Stimulated activated CD8-positive, alpha-beta memory T cell treated with anti-CD3 and anti-CD28 coated beads, Interleukin-12 subunit alpha, Interleukin-12 subunit beta, amount 100 ng/mL, for 1 hour (primary cell): ENCODE data around the gene RNASE1.
"Not testable (repeated sequence)": the region's sequence is repeated elsewhere in the genome, so short reads cannot be mapped to it uniquely, and the experiment has no call there.

ENCODE experiments used
- DNase-seq: peaks from one replicate; pipeline ENCODE4 v3.0.0-alpha.2; 2020; ENCODE audit warnings: low read depth

The RNASE1 gene

DNA sequence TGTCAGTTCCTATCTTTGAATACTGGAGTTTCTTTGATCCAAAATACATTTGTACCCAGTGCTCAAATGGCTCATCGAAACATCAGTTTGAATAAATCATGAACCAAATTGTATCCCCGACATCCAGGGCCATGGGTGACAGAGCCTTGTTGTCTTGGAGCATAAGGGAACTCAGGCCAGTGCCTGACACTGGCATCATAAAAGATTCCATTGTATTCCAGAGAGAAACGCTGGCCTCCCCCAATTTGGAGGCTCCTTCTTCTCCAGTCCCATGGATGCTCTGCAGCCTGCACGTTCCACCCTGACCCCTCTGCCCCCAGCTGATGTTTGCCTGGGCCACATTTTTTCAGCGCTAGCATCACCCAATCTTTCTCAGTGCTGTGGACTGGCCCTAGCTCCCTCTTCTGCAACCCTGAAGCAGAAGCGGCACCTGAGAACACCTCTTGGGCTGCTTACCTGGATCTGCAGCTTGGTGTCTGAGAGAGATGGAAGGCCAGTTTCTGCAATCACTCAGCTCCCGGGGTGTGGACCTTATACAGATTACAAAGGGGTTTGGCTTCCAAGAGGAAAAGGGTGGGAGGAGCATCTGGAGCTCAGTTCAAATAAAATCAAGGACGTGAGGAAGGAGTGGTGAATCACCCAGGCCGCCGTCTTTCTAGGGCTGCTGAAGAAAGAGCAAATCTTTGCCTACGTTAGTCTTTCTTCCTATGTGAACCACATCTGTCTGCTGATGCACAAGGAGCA is at the start of gene RNASE1:
RNASE1 (minus strand) TSS at position 504 of the 744 bp plus-strand sequence. CDS start 776 bp downstream, outside the sequence.
- no peak for DNase-seq

DNA sequence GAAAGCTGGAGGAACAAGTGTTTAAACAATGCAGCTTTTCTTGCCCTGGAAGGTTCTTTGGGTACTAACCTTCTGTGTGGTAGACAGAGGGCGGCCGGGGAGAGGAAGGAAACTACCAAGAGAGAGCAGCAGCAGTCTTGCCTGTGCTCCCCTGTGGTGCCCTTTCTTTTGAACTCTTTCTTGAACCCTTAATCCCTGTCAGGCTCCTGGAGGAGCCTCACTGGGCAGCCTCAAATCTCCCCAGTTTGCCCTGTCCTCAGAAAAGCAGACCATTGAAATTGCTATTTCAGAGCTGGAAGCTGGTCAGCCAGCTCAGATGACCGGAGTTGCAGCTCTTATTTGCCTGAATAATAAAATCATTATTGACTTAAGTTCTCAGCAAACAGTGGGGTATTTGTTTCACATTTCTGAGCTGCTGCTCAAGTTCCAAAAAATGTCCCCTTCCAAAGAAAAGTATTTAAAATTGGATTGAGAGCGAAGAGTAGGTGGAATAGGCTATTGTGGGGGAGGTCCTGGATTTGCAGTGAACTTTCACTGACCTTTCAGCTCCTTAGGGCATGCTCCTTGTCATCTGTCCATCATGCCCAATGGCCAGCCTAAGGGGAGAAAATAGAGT is 46.4 kb upstream of the RNASE1 start:
- DNase-seq = no peak

DNA sequence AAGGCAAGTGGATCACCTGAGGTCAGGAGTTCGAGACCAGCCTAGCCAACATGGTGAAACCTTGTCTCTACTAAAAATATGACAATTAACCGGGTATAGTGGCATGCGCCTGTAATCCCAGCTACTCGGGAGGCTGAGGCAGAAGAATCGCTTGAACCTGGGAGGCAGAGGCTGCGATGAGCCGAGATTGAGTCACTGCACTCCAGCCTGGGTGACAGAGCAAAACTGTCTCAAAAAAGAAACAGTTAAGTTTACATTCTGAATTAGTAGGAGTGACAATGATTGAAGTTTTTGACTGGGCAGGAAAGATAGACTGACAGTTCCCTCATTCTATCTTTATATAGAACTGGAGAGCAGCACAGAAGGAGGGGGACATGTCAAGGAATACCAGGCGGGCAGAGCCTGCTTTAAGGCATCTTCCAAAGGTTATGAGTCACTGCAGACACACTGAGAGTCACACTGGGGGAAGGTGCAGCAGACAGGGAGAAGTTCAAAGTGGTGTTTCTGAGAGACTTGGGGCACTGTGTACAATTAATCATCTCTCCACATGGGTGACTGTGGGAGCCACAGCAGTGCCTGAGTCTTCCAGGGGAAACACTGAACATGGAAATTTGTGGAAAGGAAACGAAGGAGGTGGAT is 45.8 kb upstream of the RNASE1 start:
- no peak for DNase-seq

DNA sequence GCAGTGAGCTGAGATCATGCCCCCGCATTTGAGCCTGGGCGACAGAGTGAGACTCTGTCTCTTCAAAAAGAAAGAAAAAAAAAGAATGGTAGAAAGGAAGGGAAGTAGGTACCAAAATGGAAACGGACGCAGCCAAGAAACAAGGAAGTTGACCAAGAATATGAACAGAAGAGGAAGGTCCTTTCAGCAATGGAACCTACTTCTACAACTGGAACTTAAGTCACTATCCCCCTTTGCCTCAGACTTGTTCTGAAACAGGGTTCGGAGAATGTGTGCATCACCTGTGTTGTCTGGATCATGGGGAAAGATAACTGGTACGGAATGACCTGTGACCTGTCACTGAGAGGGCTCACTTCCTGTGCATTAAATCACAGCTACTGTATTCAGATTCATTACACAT is 43.9 kb upstream of the RNASE1 start:
- no peak for DNase-seq

DNA sequence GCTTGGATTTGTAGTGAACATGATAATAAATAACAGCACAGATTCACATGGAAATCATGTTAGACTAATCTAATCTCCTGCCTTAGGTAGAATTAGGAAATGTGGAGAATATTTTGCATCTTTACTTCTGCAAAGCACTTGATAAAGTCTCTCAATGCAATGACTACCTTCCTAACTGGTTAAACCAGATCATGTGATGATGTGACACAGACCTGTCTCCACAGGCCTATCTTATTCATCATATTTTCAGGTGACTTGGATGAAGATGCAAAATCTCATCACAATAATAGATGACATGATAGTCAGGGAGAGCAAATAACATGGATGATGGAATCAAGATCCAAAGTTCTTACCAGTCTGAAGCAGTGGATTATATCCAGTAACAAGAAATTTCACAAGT is 38.5 kb upstream of the RNASE1 start:
- no peak for DNase-seq

DNA sequence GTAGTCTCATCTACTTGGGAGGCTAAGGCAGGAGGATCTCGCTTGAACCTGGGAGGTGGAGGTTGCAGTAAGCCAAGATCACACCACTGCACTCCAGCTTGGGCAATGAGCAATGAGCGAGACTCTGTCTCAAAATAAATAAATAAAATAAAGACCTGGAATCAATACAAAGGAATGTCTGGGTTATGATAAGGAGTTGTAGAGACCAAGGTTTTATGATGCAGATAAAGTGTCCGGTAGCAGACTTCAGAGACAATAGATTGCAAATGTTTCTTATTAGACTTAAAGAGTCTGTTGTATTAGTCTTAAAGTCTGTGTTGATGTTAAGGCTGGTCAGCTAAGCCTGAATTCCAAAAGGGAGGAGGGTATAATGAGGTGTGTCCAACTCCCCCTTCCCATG is 35.2 kb upstream of the RNASE1 start:
- DNase-seq = no peak

DNA sequence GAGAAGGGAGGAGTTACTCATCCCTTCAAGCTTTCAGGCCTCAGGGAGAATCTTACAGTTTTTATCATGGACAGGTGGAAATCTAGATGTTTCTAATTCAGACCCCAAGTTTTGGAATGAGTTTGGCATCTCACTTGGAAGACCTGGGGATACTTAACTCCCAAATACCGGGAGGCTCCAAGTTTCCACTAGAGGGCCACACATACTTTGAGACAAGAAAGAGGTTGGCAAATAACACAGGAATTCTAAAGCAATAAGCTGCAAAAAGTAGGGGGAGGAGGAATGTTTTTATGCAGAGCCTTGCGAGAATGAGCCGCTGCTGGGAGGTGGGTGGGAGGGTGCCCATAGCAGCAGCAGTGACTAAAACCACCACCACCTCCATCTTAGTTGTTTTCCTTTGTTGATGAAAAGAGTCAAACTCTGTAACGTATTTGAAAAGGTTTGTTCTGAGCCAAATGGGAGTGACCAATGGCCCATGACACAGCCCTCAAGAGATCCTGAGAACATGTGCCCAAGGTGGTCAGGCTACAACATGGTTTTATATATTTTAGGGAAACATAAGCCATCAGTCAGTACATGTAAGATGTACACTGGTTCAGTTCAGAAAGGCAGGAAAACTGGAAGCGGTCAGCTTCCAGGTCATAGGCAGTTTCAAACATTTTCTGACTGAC is 34.2 kb upstream of the RNASE1 start:
- DNase-seq = no peak

DNA sequence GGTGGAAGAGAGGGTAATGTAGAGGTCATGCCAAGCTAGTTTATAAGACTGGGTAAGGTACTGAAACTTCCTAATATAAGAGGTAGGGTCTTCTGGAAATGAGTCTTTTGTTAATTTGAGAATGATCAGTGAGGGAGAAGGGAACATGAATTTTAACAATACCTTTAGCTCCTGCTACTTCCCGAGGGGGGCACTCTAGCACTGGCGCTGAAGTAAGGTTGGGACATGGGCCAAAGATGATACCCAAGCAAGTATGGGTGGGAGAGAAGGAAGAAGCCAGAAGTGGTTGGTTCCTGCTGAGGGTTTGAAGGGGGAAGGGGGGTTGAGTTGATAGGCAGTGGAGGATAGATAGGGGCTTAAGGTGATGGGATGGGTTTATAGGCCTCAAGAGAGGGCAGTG is 32.3 kb upstream of the RNASE1 start:
- DNase-seq = no peak

DNA sequence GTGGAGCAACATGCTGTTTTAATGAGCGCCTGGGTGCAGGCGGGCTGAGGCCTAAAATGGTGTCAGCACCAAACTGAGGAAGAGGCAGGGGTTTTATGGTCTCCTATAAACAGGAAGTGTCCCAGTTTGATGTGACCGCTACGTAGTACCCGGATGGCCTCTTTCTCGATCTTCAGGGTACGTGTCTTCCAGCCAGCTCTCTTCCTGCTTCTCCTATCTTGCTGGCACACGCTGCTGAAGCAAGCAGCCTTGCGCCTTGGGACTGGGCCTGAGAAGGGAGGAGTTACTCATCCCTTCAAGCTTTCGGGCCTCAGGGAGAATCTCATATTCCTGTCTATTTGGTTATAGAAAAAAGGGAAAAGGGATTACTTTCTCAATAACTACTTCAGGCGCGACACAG is 28.2 kb upstream of the RNASE1 start:
- DNase-seq = no peak

DNA sequence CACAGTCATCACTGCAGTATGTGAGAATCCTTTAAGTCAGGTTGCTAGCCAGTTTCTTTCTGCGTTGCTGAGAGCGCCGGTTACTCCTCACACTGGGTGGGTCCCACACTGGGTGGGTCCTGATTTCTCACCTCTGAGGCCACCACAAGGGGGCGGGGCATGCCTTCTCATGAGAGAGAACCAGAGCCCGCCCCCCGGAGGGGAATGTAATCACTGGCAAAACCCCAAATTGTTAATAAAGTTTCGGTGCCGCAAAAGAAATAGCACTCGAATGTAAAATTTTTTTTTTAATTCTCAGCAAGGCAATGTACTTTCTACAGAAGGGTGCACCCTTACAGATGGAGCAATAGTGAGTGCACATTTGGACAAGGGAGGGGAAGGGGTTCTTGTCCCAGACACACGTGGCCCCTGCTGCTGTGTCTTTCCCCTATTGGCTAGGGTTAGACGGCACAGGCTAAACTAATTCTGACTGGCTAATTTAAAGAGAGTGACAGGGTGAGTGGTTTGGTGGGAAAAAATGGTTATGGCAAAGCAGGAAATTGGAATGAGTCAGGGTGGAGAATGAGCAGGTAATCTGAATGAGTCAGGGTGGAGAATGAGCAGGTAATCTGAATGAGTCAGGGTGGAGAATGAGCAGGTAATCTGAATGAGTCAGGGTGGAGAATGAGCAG is 25.5 kb upstream of the RNASE1 start:
- not testable (repeated sequence) for DNase-seq

DNA sequence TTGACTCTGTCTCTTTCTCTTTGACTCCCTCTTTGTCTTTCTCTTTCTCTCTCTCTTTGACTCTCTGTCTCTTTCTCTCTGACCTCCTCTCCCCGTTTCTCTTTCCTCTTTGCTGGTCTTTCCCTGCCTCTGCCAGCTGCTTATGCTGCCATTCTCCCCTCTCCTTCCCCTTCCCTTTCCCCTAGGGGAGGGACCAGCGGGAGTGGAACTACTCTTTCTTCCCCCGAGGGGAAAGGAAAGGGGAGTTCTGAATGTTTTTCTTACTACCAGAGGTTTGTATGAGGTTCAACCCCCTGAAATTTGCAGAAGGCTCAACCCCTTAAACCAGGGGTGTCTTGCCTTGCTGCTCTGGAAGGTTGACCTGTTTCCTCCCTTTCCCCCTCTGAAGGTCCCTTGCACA is 24.7 kb upstream of the RNASE1 start:
- no peak for DNase-seq

DNA sequence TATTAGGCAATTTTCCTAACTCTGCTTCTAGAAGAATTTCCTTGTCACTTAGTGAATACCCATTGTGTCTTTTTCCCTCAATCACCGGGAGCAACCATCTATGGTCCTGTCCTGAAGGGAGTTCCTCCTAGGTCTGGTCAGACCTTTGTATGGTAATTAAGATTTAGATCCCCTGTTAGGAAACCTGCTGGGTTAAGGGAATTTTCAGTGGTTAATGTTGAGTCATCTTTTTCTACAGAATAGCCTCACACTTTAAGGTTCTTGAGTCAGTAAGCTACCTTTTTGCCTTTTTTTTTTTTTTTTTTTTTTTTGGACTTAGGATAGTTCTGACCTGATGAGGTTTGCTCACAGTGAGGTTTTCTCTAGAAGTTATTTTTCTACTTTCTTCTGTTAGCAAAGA is 24.0 kb upstream of the RNASE1 start:
- DNase-seq = not testable (repeated sequence)

DNA sequence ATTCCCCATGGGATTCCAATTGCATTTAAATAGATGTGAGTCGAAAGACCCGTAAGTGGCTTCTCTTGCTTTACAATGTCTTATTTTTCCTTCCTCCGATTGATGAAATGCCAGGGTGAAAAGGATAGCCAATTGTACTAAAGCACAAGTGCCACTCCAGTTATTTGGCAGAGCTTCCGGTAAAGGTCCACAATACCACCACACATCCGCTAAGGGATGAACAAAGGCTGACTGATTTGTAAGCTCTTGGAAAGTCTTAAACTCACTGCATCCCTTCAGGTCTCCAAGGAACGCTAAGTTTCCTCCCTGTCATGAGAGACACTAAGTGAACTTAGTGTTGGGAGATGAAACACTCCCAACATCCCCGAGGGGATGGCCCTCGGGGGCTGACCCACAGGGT is 21.2 kb upstream of the RNASE1 start:
- DNase-seq = no peak

DNA sequence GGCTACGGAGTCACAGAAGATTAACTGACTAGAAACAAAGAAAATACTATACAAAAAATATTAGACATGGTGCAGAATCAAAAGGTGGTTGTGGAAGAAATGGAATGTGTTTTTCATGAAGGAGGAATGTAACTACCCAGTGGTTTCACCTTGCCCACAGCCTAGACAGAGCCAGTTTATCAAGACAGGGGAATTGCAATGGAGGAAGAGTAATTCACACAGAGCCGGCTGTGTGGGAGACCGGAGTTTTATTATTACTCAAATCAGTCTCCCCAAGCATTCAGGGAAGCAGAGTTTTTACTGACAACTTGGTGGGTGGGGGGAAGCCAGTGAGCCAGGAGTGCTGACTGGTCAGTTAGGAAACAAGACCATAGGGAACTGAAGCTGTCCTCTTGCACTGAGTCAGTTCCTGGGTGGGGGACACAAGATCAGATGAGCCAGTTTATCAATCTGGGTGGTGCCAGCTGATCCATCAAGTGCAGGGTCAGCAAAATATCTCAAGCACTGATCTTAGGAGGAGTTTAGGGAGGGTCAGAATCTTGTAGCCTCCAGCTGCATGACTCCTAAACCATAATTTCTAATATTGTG is 19.0 kb upstream of the RNASE1 start:
- not testable (repeated sequence) for DNase-seq

DNA sequence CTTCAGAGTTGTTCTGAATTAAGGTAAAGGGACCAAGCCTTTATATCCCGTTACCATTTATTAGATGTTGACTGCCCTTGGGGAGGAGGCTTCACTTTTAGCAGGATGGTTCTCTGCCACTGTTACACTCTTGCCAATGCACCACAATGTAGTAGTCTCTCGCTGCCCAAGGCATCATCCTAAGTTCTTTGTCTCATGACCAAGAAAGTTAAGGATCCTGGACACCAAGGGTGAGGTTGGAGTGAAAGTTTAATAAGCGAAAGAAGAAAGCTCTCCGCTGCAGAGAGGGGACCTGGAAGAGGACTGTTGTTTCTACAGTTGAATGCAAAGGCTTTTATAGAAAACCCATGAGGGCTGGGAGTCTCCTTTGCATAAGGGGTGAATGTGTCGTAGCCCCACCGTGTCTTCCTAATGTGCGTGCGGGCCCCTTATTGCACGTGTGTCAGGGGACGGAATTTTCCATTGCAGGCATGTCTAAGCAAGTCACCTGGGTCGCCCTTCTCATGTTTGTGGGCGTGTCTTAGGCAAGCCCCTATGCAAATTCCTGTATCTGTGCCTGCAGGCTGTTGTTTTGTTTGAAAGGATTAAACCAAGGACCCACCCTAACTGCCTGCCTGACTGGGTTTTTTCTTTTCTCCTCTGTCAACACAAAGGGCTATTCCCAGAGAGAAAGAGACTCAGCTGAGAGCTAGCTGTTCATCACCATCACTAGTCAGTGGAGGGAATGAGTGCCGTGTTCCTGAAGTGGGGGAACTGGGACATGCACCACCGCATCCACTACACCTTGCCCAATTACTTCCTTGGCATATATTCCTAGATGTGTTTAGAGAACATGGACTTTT is 17.6 kb upstream of the RNASE1 start:
- no peak for DNase-seq

DNA sequence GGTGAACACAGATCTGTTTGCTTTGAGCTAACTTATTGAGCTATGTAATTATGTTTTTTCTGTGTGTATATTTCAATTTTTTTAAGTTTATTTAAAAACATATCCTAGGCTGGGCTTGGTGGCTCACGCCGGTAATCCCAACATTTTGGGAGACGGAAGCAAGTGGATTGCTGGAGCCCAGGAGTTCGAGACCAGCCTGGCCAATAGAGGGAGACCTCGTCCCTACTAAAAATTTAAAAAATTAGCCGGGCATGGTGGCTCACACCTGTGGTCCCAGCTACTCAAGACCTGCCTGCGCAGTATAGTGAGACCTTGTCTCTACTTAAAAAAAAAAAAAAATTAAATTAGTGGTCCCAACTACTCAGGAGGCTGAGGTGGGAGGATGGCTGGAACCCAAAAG is 16.2 kb upstream of the RNASE1 start:
- no peak for DNase-seq

DNA sequence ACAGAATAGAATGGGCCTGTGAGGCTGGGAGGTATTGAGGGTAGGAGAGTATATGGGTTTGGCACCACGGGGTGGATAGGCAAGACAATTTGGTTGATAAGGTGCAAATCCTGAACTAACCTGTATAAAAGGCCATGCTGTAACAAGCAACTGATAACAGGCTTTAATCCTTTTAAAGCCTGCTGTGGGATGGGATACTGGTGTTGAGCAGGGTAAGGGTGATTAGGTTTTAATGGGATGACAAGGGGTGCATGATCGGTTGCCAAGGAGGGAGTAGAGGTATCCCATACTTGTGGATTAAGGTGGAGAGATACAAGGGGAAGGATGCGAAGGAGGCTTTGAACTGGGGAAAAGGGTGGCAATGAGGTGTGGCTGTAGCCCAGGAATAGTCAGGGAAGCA is 13.3 kb upstream of the RNASE1 start:
- DNase-seq = not testable (repeated sequence)

DNA sequence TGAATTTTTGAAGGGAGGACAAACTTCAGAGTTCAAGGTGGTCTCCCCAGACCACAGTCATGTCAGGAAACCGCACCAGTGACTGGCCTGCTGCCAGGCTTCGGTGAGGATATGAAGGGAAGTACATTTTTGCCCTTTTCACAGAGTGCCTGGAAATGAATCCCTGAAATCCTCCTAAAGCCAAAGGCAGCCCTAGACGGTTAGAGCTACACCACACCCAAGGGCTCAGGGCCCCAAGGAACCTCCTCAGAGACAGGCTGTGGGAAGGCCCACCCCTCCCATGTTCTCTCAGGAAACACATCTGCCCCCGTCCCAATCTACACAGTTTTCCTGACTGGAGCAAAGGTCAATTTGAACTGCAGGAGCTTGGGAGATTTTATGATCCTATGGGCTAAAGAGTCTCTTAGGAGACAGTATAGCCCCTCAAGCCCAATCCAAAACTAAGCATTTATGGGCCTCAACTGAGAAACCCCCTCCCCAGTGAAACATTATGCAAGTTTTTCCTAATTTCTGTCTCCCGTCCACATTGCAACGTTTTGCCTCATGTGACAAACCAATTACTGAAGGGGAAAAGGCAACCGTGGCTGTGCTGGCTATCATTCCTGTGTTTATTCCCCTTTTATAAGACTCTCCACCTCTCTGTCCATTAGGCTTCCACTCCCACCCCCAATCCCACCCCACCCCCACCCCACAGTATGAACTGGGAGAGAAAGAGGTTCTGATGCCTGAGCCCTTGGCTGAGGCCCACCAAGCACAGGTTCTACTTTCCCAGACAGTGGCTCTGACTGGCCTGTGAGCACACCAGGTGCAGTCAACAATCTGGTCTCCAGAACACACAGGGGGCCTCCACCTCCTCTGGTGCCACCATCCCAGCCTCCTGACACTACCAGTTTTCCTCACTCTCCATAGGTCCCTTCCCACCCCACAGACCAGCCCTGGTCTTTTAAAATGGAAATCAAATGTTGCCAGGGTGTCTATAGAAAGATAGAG is 9.6 kb upstream of the RNASE1 start:
- no peak for DNase-seq

DNA sequence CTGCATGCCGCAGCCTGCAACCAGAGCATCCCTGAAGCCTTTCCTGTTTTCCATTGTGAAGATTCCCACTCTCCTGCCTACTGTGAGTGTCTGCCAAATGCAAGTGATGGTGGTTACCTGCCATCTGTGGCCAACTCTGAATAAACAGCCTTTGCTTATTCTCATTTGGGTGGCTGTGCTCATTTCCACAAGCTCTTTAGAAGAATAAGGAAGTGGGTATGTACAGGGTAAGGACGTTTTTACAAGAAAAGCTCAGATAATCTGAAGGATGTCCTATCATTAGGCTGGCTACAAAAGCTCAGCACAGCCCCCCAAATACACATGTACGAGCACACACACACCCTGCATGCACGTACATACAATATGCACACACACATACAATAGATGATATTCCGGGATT is 7.3 kb upstream of the RNASE1 start:
- no peak for DNase-seq

DNA sequence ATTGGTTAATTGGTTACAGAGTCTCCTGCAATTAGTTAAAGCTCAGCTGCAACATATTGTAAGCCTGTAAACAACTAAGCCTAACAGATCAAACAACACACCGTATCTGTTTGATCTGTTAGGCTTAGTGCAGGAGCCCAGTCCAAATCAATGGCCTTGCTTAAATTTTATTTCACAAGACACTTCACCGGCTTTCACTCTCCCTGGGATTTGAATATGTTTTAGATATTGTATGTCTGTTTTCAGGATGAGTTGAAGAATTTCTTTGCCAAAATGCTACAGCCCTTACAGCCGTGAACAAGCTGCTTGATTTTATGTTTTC is 5.5 kb upstream of the RNASE1 start:
- DNase-seq = no peak
